K562 (cell line): ENCODE data around the gene SPATS2L. TPM values are rescaled to one million over a fixed set of nuclear protein-coding genes. Genes with fewer than 3 reads are reported as not detected.

Source experiments
- ATF6 ChIP-seq: sonication (generic); formaldehyde crosslinking; IDR thresholded peaks from 2 replicates; pipeline ENCODE4 v1.4.0; 2020; ENCODE audit warnings: mild to moderate bottlenecking, missing genetic modification reagents
- CCAR2 ChIP-seq: fragments of 200-400 bp; formaldehyde crosslinking; IDR thresholded peaks from 2 replicates; pipeline ENCODE4 v1.6.1; 2017; ENCODE audit warnings: mild to moderate bottlenecking, low read depth, low read length
- PRPF4 ChIP-seq: fragments of 200-400 bp; formaldehyde crosslinking; IDR thresholded peaks from one replicate; pipeline ENCODE4 v1.6.1; 2017; ENCODE audit warnings: low read length, low read depth, mild to moderate bottlenecking; ENCODE audit not compliant: insufficient read depth, poor library complexity, severe bottlenecking
- polyA plus RNA-seq, 8 experiments: library from polyadenylated mRNA; depleted of rRNA in 4 of 8; stranded (reverse) in 5 of 8; unstranded in 3 of 8; fragments of >200 nt; fragmentation: Nextera tagmentation in 2 of 8; fragmentation: Illumina TruSeq in 1 of 8; extraction: Ambion mirVana in 2 of 8; extraction: Trizol in 1 of 8; gene quantifications; 2 replicates each; pipeline versions ENCODE4 v1.2.1 to v1.2.3, GENCODE V29; 2011 to 2014; ENCODE audit warnings: inconsistent platforms in 1 of 8, missing spikeins in 1 of 8
- total RNA-seq, 7 experiments: library from RNA; depleted of rRNA in 6 of 7; stranded (reverse); fragments of >200 nt in 6 of 7; fragmentation: Illumina TruSeq in 2 of 7; extraction: Trizol in 2 of 7; gene quantifications; 2 replicates each; pipeline versions ENCODE4 v1.2.1 to v1.2.3, GENCODE V29; 2011 to 2021; ENCODE audit warnings: low replicate concordance in 1 of 7
- TF ChIP-seq, protein P1 (sequence below): IDR thresholded peaks from 3 replicates; pipeline ENCODE4 v1.6.1; 2011; ENCODE audit warnings: borderline replicate concordance, mild to moderate bottlenecking; ENCODE audit not compliant: insufficient read length, insufficient read depth
- TF ChIP-seq, protein P2 (sequence below), 2 experiments: fragments of 200-800 bp in 1 of 2; sonication (Bioruptor generic) in 1 of 2; sonication (generic) in 1 of 2; formaldehyde crosslinking in 1 of 2; IDR thresholded peaks in 1 of 2; conservative IDR thresholded peaks in 1 of 2; 2 replicates each; pipeline versions ENCODE4 v1.5.0 to v1.6.1; 2016 to 2020; ENCODE audit warnings: missing compliant biosample characterization in 1 of 2, missing genetic modification characterization in 1 of 2, missing genetic modification reagents in 1 of 2

SPATS2L gene
- total and polyA plus RNA-seq, 9 of the 15 experiments (the other 6 are each of a cell fraction or from before 2014, with no cell fraction given) = 11.3 to 41.5 (median 24.9) TPM

DNA sequence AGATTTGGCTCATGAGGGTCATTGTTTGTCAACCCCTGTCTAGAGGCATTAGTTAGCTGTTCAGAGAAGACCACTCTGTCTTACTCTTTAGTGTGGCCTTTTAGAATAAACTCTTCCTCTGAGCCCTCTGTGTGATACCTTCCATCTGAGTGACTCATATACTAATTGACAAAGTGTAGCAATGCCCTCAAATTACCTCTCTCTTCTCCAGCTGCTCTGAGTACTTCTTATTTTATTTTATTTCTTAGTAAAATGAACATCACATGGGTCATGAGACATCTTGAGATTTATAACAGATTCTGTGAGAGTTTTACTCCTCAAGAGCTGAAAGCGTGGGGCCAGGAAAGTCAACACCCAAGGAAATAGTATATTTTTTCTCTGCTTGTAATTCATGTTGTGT is 136.0 kb downstream of the SPATS2L start (continued):
- TF ChIP-seq ATF6 (CRISPR knock-in tag) (no peak), PRPF4 (no peak), CCAR2 (no peak)
- TF ChIP-seq, protein P1, sequence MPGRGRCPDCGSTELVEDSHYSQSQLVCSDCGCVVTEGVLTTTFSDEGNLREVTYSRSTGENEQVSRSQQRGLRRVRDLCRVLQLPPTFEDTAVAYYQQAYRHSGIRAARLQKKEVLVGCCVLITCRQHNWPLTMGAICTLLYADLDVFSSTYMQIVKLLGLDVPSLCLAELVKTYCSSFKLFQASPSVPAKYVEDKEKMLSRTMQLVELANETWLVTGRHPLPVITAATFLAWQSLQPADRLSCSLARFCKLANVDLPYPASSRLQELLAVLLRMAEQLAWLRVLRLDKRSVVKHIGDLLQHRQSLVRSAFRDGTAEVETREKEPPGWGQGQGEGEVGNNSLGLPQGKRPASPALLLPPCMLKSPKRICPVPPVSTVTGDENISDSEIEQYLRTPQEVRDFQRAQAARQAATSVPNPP = no peak
- TF ChIP-seq, protein P2, sequence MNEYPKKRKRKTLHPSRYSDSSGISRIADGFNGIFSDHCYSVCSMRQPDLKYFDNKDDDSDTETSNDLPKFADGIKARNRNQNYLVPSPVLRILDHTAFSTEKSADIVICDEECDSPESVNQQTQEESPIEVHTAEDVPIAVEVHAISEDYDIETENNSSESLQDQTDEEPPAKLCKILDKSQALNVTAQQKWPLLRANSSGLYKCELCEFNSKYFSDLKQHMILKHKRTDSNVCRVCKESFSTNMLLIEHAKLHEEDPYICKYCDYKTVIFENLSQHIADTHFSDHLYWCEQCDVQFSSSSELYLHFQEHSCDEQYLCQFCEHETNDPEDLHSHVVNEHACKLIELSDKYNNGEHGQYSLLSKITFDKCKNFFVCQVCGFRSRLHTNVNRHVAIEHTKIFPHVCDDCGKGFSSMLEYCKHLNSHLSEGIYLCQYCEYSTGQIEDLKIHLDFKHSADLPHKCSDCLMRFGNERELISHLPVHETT (CRISPR knock-in tag; conservative IDR thresholded peaks at IDR 0.05 in 1 of 2, IDR thresholded peaks at IDR 0.05 in 1 of 2) = no peak
